OCI-LY3 (cell line): ENCODE results near the gene TRMU.

Source experiments
- H2AFZ ChIP-seq: fragments of 200-600, 300-600 bp; shearing (Covaris generic); 2 replicates; pipeline ENCODE4 v1.6.0; 2014; ENCODE audit warnings: antibody characterized with exemption, low read depth, low read length
- H3K27ac ChIP-seq: fragments of 200-600, 300-600 bp; sonication (generic); 2 replicates; pipeline ENCODE4 v1.5.1; 2014; ENCODE audit warnings: mild to moderate bottlenecking, low read length, moderate library complexity, mixed read lengths
- H3K27me3 ChIP-seq: fragments of 200-600, 300-600 bp; sonication (generic); 2 replicates; pipeline ENCODE4 v1.6.1; 2014; ENCODE audit warnings: low read depth, low read length, mixed read lengths
- H3K36me3 ChIP-seq: fragments of 200-600, 300-600 bp; sonication (generic); replicated peaks from 2 replicates; pipeline ENCODE3; 2014; ENCODE audit warnings: low read depth, low read length, mixed read lengths
- H3K4me1 ChIP-seq: fragments of 300-600, 200-600 bp; sonication (generic); 2 replicates; pipeline ENCODE4 v1.6.1; 2014; ENCODE audit warnings: low read length, mixed read lengths
- H3K4me2 ChIP-seq: fragments of 200-600, 300-600 bp; sonication (generic); 2 replicates; pipeline ENCODE4 v1.6.1; 2014; ENCODE audit warnings: low read length, mixed read lengths
- H3K4me3 ChIP-seq: fragments of 300-600, 200-600 bp; sonication (generic); 2 replicates; pipeline ENCODE4 v1.5.1; 2014; ENCODE audit warnings: antibody characterized with exemption, mild to moderate bottlenecking, low read length, moderate library complexity
- H3K79me2 ChIP-seq: fragments of 300-600, 200-600 bp; shearing (Covaris generic); 2 replicates; pipeline ENCODE4 v1.6.1; 2014; ENCODE audit warnings: mild to moderate bottlenecking, low read length, mixed read lengths
- H3K9ac ChIP-seq: fragments of 300-600, 200-600 bp; shearing (Covaris generic); 2 replicates; pipeline ENCODE4 v1.6.0; 2014; ENCODE audit warnings: mild to moderate bottlenecking, low read length, moderate library complexity
- H3K9me3 ChIP-seq: fragments of 200-600, 300-600 bp; shearing (Covaris generic); 2 replicates; pipeline ENCODE4 v1.6.1; 2014; ENCODE audit warnings: low read length, mixed read lengths; ENCODE audit not compliant: insufficient read depth
- H4K20me1 ChIP-seq: fragments of 200-600, 300-600 bp; sonication (generic); 2 replicates; pipeline ENCODE4 v1.6.1; 2016; ENCODE audit warnings: low read length, mixed read lengths; ENCODE audit not compliant: insufficient read depth
- CTCF ChIP-seq: fragments of 200-600, 300-600 bp; sonication (generic); IDR thresholded peaks from 2 replicates; pipeline ENCODE4 v1.5.1; 2014; ENCODE audit warnings: antibody characterized with exemption, low read length, low read depth
- EZH2phosphoT487 ChIP-seq: fragments of 200-600 bp; shearing (Covaris generic); IDR thresholded peaks from 2 replicates; pipeline ENCODE4 v1.6.1; 2018; ENCODE audit warnings: antibody characterized with exemption, mixed run types, low read depth

Gene TRMU

GRCh38 chr22:46327691-46328465 is 7.6 kb upstream of the TRMU start:
- H3K79me2 ChIP-seq = no peaks in the 10 kb centered on the region
- peaks cover 75% of the 10 kb centered on the region for H3K36me3 ChIP-seq
- no peak overlapping the region for H3K27ac ChIP-seq
- no peak overlapping the region for H3K4me2 ChIP-seq
- TF ChIP-seq EZH2phosphoT487 = no peak
- TF ChIP-seq CTCF = no peak
- H3K9me3 ChIP-seq = no peaks in the 10 kb centered on the region
- no peaks in the 10 kb centered on the region for H3K27me3 ChIP-seq
- H2AFZ ChIP-seq = no peak overlapping the region
- H3K4me3 ChIP-seq = no peak overlapping the region
- no peak overlapping the region for H3K9ac ChIP-seq
- H3K4me1 ChIP-seq = peaks cover 6% of the 10 kb centered on the region
- no peaks in the 10 kb centered on the region for H4K20me1 ChIP-seq

GRCh38 chr22:46328797-46329196 is 6.7 kb upstream of the TRMU start:
- no peak overlapping the region for H3K9ac ChIP-seq
- no peaks in the 10 kb centered on the region for H3K4me1 ChIP-seq
- no peaks in the 10 kb centered on the region for H4K20me1 ChIP-seq
- H3K27me3 ChIP-seq = no peaks in the 10 kb centered on the region
- H3K79me2 ChIP-seq = no peaks in the 10 kb centered on the region
- no peaks in the 10 kb centered on the region for H3K9me3 ChIP-seq
- no peak overlapping the region for H2AFZ ChIP-seq
- H3K4me3 ChIP-seq = no peak overlapping the region
- no peak overlapping the region for H3K4me2 ChIP-seq
- H3K27ac ChIP-seq = no peak overlapping the region
- no peak for TF ChIP-seq EZH2phosphoT487
- TF ChIP-seq CTCF = no peak
- peaks cover 69% of the 10 kb centered on the region for H3K36me3 ChIP-seq

- Histone ChIP-seq H3K27me3 (no peaks in the 10 kb centered on the region), H3K79me2 (no peaks in the 10 kb centered on the region), H3K4me2 (no peak overlapping the region), H3K27ac (no peak overlapping the region), H3K36me3 (peaks cover 62% of the 10 kb centered on the region), H2AFZ (no peak overlapping the region), H3K4me1 (no peaks in the 10 kb centered on the region), H3K9ac (no peak overlapping the region), H3K4me3 (no peak overlapping the region), H4K20me1 (no peaks in the 10 kb centered on the region), H3K9me3 (no peaks in the 10 kb centered on the region)
- TF ChIP-seq EZH2phosphoT487 (no peak), CTCF (no peak)
Observed at GRCh38 chr22:46329616-46330015, 5.9 kb upstream of the TRMU start.

GRCh38 chr22:46330426-46330825 is 5.1 kb upstream of the TRMU start:
- H3K36me3 ChIP-seq = peaks cover 57% of the 10 kb centered on the region
- no peaks in the 10 kb centered on the region for H3K9me3 ChIP-seq
- H3K4me1 ChIP-seq = no peaks in the 10 kb centered on the region
- no peak overlapping the region for H3K4me2 ChIP-seq
- H3K27ac ChIP-seq = no peak overlapping the region
- no peaks in the 10 kb centered on the region for H3K27me3 ChIP-seq
- H4K20me1 ChIP-seq = no peaks in the 10 kb centered on the region
- no peak overlapping the region for H2AFZ ChIP-seq
- TF ChIP-seq CTCF (no peak), EZH2phosphoT487 (no peak)
- no peak overlapping the region for H3K9ac ChIP-seq
- no peaks in the 10 kb centered on the region; the same call in 1 of the 2 replicates for H3K79me2 ChIP-seq
- no peak overlapping the region for H3K4me3 ChIP-seq
